ENCODE data around the gene SIGLEC10. TPM values are rescaled to one million over a fixed set of nuclear protein-coding genes. Genes with fewer than 3 reads are reported as not detected.
"Not testable (repeated sequence)": the region's sequence is repeated elsewhere in the genome, so short reads cannot be mapped to it uniquely, and the experiment has no call there.

SIGLEC10 gene
- total RNA-seq, 1 donor from 2014 or later: 0.38 TPM

- no peaks in the 10 kb centered on the region for H3K36me3 ChIP-seq
- no peaks in the 10 kb centered on the region for H3K4me1 ChIP-seq
- DNase-seq: no peak
- H3K9me3 ChIP-seq (replicated peaks): peaks cover 26% of the 10 kb centered on the region
- peaks cover 19% of the 10 kb centered on the region for H3K27me3 ChIP-seq (ENCODE audit: low read depth)
- TF ChIP-seq CTCF (IDR thresholded peaks at IDR 0.05; ENCODE audit: borderline replicate concordance): no peak
- intact Hi-C loops (cut with micrococcal nuclease): no loop called here
- H3K27ac ChIP-seq (replicated peaks): no peak overlapping the region
- H3K4me3 ChIP-seq: no peak overlapping the region
Measured at GRCh38 chr19:51402117-51402516, 15.3 kb downstream of the SIGLEC10 start.

GRCh38 chr19:51399936-51400335, 17.5 kb downstream of the SIGLEC10 start:
- DNase-seq; H3K27ac ChIP-seq (replicated peaks); intact Hi-C loops (cut with micrococcal nuclease); H3K27me3 ChIP-seq (ENCODE audit: low read depth); H3K4me3 ChIP-seq; H3K4me1 ChIP-seq; H3K36me3 ChIP-seq: not testable (repeated sequence)
- H3K9me3 ChIP-seq (replicated peaks): peaks cover 19% of the 10 kb centered on the region

GRCh38 chr19:51399231-51399630, 18.2 kb downstream of the SIGLEC10 start:
- Histone ChIP-seq H3K36me3 (no peaks in the 10 kb centered on the region), H3K4me3 (no peak overlapping the region), H3K4me1 (peaks cover 6% of the 10 kb centered on the region), H3K27me3 (ENCODE audit: low read depth) (no peaks in the 10 kb centered on the region), H3K9me3 (replicated peaks) (peaks cover 19% of the 10 kb centered on the region), H3K27ac (replicated peaks) (no peak overlapping the region)
- intact Hi-C loops (cut with micrococcal nuclease): no loop called here
- no peak for DNase-seq
- no peak for TF ChIP-seq CTCF (IDR thresholded peaks at IDR 0.05; ENCODE audit: borderline replicate concordance)

GRCh38 chr19:51398096-51398704, 19.2 kb downstream of the SIGLEC10 start:
- intact Hi-C loops (cut with micrococcal nuclease): no loop called here

GRCh38 chr19:51397453-51397852, 20.0 kb downstream of the SIGLEC10 start:
- not testable (repeated sequence) for H3K27ac ChIP-seq (replicated peaks)

More at GRCh38 chr19:51398096-51398704, 19.2 kb downstream of the SIGLEC10 start:
- Histone ChIP-seq H3K4me3 (no peak overlapping the region), H3K27ac (replicated peaks) (no peak overlapping the region), H3K9me3 (replicated peaks) (peaks cover 19% of the 10 kb centered on the region), H3K27me3 (ENCODE audit: low read depth) (no peaks in the 10 kb centered on the region), H3K4me1 (peaks cover 10% of the 10 kb centered on the region), H3K36me3 (no peaks in the 10 kb centered on the region)
- DNase-seq: no peak
- TF ChIP-seq CTCF (IDR thresholded peaks at IDR 0.05; ENCODE audit: borderline replicate concordance): peak; percentile 54

GRCh38 chr19:51396175-51396574, 21.3 kb downstream of the SIGLEC10 start:
- Histone ChIP-seq H3K4me1 (peaks cover 10% of the 10 kb centered on the region), H3K9me3 (replicated peaks) (peaks cover 2% of the 10 kb centered on the region), H3K36me3 (no peaks in the 10 kb centered on the region), H3K27me3 (ENCODE audit: low read depth) (peaks cover 7% of the 10 kb centered on the region), H3K27ac (replicated peaks) (no peak overlapping the region), H3K4me3 (no peak overlapping the region)
- no peak for DNase-seq
- no peak for TF ChIP-seq CTCF (IDR thresholded peaks at IDR 0.05; ENCODE audit: borderline replicate concordance)
- intact Hi-C loops (cut with micrococcal nuclease): no loop called here

More at GRCh38 chr19:51397453-51397852, 20.0 kb downstream of the SIGLEC10 start:
- H3K36me3 ChIP-seq; H3K27me3 ChIP-seq (ENCODE audit: low read depth); H3K4me3 ChIP-seq; DNase-seq; intact Hi-C loops (cut with micrococcal nuclease): not testable (repeated sequence)
- Histone ChIP-seq H3K9me3 (replicated peaks) (peaks cover 15% of the 10 kb centered on the region), H3K4me1 (peaks cover 10% of the 10 kb centered on the region)

Data from left ventricle myocardium inferior (tissue), 1 donor.